Activated T-helper 2 cell treated with anti-CD3 and anti-CD28 coated beads, Interferon-gamma antibody, Interleukin-2, Interleukin-4, amounts not matched to agents 10 μg/mL and 5 μg/mL and 100 μg/mL, durations not matched to agents 14 hours and 24 hours and 36 hours (primary cell): ENCODE results near the gene OR51F2. TPM values are rescaled to one million over a fixed set of nuclear protein-coding genes. Genes with fewer than 3 reads are reported as not detected.
"Not testable (repeated sequence)": the region's sequence is repeated elsewhere in the genome, so short reads cannot be mapped to it uniquely, and the experiment has no call there.

Experiments used
- DNase-seq: peaks from one replicate; pipeline ENCODE4 v3.0.0; 2021; ENCODE audit warnings: low spot score
- H3K27ac Mint-ChIP-seq: one replicate; pipeline ENCODE4 v1.8.0; 2021; ENCODE audit warnings: mixed read lengths
- H3K27me3 Mint-ChIP-seq: one replicate; pipeline ENCODE4 v1.8.0; 2021; ENCODE audit warnings: low read depth, mixed read lengths
- H3K36me3 Mint-ChIP-seq: one replicate; pipeline ENCODE4 v1.8.0; 2021; ENCODE audit warnings: low read depth, mixed read lengths
- H3K4me1 Mint-ChIP-seq: one replicate; pipeline ENCODE4 v1.8.0; 2021; ENCODE audit warnings: low read depth, mixed read lengths
- H3K4me3 Mint-ChIP-seq: one replicate; pipeline ENCODE4 v1.8.0; 2021; ENCODE audit warnings: low read depth, mild to moderate bottlenecking, moderate library complexity, mixed read lengths
- H3K9me3 Mint-ChIP-seq: one replicate; pipeline ENCODE4 v1.8.0; 2021; ENCODE audit warnings: mixed read lengths
- intact Hi-C: fragments of 100-400 bp; cut with micrococcal nuclease; formaldehyde crosslinking; loops from one replicate; pipeline ENCODE4 v1.15.1; 2023
- total RNA-seq: library from RNA; stranded (reverse); gene quantifications from 2 replicates; pipeline ENCODE4 v1.2.3, GENCODE V29; 2022

OR51F2 gene
- total RNA-seq, 1 donor from 2014 or later: not detected

DNA sequence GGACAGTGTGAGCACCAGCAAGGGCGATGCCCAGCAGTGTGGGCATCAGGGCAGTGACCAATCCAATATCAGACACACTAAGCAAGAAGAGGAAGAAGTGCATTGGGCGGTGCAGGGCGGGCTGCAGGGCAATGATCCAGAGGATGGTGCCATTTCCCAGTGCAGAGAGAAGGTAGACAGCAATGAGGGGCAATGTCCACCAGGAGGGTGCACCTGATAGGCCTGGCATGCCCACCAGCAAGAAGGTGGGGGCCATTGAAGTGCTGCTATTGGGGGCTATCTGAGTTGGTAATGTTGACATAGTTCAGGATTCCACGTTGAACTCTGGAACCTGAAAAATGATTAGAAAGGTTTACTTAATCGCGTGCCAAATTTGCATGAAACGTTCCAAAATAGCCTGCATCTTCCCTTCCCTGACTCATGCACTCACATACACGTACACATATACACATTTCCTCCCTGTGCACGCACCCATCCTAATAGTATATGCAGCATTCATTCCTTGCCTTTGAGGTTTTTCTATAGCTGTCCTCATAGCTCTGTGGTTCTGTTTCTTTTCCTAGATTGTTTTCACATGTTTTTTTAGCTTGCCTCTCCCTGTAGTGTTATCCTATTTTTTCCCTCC, 27.9 kb downstream of the OR51F2 start, which contains the start of gene OR51S1:
Gene OR51S1 (minus strand): TSS at position 301 of the 625 bp plus-strand sequence. CDS start 0 bp downstream, at position 301.
- H3K4me1 Mint-ChIP-seq: no peaks in the 10 kb centered on the region
- no peaks in the 10 kb centered on the region for H3K36me3 Mint-ChIP-seq
- no peak within 1 kb of the TSS for H3K27ac Mint-ChIP-seq
- H3K27me3 Mint-ChIP-seq: no peaks in the 10 kb centered on the region
- H3K4me3 Mint-ChIP-seq: no peak within 1 kb of the TSS
- DNase-seq: no peak
- intact Hi-C loops: no loop called here
- no peaks in the 10 kb centered on the region for H3K9me3 Mint-ChIP-seq

DNA sequence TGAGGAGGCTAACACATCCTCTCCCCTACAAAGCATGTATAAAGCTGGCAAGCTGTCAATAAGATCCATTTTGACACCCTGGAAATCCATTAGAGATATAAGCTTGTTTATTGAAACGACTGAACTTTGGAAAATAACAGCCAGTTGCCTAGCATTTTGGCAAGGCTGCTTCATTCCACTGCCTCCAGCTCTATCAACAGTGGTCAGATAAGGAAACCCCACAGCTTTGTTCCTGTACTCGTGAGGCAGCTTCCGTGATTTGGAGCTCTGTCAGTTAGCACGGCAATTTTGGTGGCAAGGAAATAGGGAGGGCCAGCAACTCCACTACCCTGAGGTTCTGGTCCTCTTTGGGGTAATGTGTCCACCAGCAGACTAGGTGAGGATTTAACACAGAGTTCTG, 29.9 kb downstream of the OR51F2 start:
- no peaks in the 10 kb centered on the region for H3K9me3 Mint-ChIP-seq

DNA sequence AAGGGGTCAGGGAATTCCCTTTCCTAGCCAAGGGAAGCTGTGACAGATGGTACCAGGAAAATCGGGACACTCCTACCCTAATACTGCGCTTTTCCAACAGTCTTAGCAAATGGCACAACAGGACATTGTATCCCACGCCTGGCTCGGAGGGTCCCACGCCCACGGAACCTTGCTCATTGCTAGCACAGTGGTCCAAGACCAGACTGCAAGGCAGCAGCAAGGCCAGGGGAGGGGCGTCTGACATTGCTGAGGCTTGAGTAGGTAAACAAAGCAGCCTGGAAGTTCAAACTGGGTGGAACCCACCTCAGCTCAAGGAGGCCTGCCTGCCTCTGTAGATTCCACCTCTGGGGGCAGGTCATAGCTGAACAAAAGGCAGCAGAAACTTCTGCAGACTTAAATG, 33.2 kb downstream of the OR51F2 start:
- H3K9me3 Mint-ChIP-seq, intact Hi-C loops, H3K27me3 Mint-ChIP-seq, H3K4me1 Mint-ChIP-seq, H3K36me3 Mint-ChIP-seq, H3K4me3 Mint-ChIP-seq, H3K27ac Mint-ChIP-seq, DNase-seq: not testable (repeated sequence)

More for the DNA sequence above, 29.9 kb downstream of the OR51F2 start:
- H3K27ac Mint-ChIP-seq: no peak overlapping the region
- no peaks in the 10 kb centered on the region for H3K27me3 Mint-ChIP-seq
- H3K4me3 Mint-ChIP-seq: no peak overlapping the region
- H3K36me3 Mint-ChIP-seq: no peaks in the 10 kb centered on the region
- intact Hi-C loops: no loop called here
- DNase-seq: no peak
- H3K4me1 Mint-ChIP-seq: no peaks in the 10 kb centered on the region

DNA sequence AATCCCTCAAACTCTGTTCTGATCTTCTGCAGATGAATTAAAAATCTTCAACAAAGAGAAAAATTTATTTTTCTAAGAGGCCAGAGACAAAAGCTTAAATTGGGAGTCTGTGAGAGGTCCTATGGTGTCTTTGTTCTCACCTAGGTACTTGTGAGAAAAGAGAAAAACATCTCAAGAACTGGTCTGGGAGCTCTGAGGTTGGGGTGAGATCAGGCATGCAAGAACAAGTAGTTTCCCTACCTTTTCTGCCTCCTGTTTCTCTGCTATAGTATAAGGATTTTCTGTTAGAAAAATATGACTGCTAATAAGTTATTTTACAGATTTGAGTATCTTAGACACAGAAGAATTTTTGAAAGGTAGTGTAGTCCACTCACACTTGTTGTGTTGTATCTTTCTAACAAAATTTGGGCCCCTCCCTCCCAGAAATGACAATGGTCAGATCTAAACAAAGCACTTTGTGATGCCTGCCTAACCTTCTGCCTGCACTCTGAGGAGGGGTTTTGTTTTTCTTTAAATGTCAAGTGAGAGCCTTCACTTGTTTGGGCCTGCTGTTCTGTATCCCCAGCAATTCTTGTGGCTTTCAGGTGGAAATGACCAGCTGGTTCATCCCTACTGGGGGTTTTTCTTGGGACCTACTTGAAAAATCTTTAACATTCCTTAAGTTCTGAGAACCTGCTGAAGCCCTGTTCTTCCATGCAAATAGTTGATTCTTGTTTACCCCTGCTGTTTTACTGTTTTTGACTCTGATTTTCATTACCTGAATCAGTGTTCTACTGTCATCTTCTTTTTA, 41.5 kb downstream of the OR51F2 start:
- Mint-ChIP-seq H3K4me3 (no peak overlapping the region), H3K27me3 (no peaks in the 10 kb centered on the region), H3K36me3 (no peaks in the 10 kb centered on the region), H3K27ac (no peak overlapping the region), H3K9me3 (no peaks in the 10 kb centered on the region), H3K4me1 (no peaks in the 10 kb centered on the region)
- DNase-seq: no peak
- intact Hi-C loops: no loop called here

DNA sequence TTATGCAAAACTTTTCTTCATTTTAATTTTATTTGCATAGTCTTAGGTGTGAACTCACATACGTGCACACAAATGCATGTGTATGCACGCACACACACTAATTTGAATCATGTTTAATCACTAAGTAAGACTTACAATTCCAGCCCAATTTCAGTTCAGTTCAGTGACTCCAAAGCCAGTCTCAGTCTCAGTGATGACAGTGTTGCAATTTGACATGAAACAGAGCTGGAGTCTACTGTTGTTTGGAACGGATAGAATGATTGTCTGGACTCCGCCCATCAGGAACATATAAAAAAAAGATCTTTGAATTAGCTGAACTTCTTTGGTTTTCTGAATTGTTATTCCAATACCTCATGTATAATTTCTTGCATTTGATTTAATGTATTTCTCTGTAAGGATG, 42.8 kb downstream of the OR51F2 start:
- H3K27me3 Mint-ChIP-seq: no peaks in the 10 kb centered on the region
- no peak for DNase-seq
- no peak overlapping the region for H3K27ac Mint-ChIP-seq
- no peaks in the 10 kb centered on the region for H3K4me1 Mint-ChIP-seq
- no peak overlapping the region for H3K4me3 Mint-ChIP-seq
- intact Hi-C loops: no loop called here
- no peaks in the 10 kb centered on the region for H3K9me3 Mint-ChIP-seq
- no peaks in the 10 kb centered on the region for H3K36me3 Mint-ChIP-seq

DNA sequence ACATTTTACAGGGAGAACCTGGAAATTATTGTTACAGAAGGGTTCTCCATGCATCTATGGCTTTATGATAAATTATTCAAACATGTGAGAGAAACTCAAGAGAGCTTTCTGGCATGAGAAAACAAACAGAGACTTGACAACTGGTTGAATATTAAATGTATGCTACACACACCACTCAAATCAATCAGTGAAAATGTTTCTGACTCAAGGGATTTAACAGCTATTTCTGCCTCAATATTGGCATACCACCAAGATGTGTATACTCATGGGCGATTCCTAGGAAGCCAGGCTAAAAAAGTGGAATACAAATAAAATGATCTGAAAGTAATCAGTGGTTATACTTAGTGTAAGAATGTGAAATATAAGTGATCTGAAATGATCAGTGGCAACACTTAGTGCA, 44.7 kb downstream of the OR51F2 start:
- Mint-ChIP-seq H3K27me3 (no peaks in the 10 kb centered on the region), H3K27ac (no peak overlapping the region), H3K4me3 (no peak overlapping the region), H3K36me3 (no peaks in the 10 kb centered on the region), H3K9me3 (no peaks in the 10 kb centered on the region), H3K4me1 (no peaks in the 10 kb centered on the region)
- no peak for DNase-seq
- intact Hi-C loops: no loop called here

Other genes with a start within 250 kb of the OR51F2 start
- gene OR52I2, start 239.6 kb upstream of the OR51F2 start, total RNA-seq: not detected in 2 replicates
- gene OR52I1, start 227.3 kb upstream of the OR51F2 start, total RNA-seq: not detected in 2 replicates
- gene TRIM68, start 213.1 kb upstream of the OR51F2 start, total RNA-seq: 10.0 and 11.0 TPM in 2 replicates
- not detected in 2 replicates for gene OR51D1, start 183.8 kb upstream of the OR51F2 start, total RNA-seq
- not detected in 2 replicates for gene OR51E1, start 177.3 kb upstream of the OR51F2 start, total RNA-seq
- gene OR51E2, start 123.5 kb upstream of the OR51F2 start, total RNA-seq: not detected in 2 replicates
- not detected in 2 replicates for gene MMP26, start 116.5 kb upstream of the OR51F2 start, total RNA-seq
- not detected in 2 replicates for gene OR51F1, start 51.4 kb upstream of the OR51F2 start, total RNA-seq
- gene OR52R1, start 16.9 kb upstream of the OR51F2 start, total RNA-seq: not detected in 2 replicates
- gene OR51S1, start 27.9 kb downstream of the OR51F2 start, total RNA-seq: not detected in 2 replicates
- not detected in 2 replicates for gene OR51T1, start 60.6 kb downstream of the OR51F2 start, total RNA-seq
- gene OR51A7, start 82.5 kb downstream of the OR51F2 start, total RNA-seq: not detected in 2 replicates
- gene OR51G2, start 98.0 kb downstream of the OR51F2 start, total RNA-seq: not detected in 2 replicates
- not detected in 2 replicates for gene OR51G1, start 103.0 kb downstream of the OR51F2 start, total RNA-seq
- not detected in 2 replicates for gene OR51A4, start 126.3 kb downstream of the OR51F2 start, total RNA-seq
- not detected in 2 replicates for gene OR51A2, start 134.4 kb downstream of the OR51F2 start, total RNA-seq
- not detected in 2 replicates for gene OR51L1, start 173.5 kb downstream of the OR51F2 start, total RNA-seq
- gene OR52J3, start 225.2 kb downstream of the OR51F2 start, total RNA-seq: not detected in 2 replicates
- not detected in 2 replicates for gene OR52E2, start 238.3 kb downstream of the OR51F2 start, total RNA-seq
- not detected in 2 replicates for gene OR52E1, start 248.3 kb downstream of the OR51F2 start, total RNA-seq